ENCODE results near the gene FOXP1.
A peak's percentile ranks its signal among the peaks of the same experiment; 100 is the strongest.

FOXP1 gene

GRCh38 chr3:71585887-71586809 lies 2.6 kb upstream of the FOXP1 start:
- Histone ChIP-seq H3K27me3 (ENCODE audit: control insufficient read depth, insufficient read depth, low read length) (peaks cover 2% of the 10 kb centered on the region), H3K4me3 (ENCODE audit: low read depth, low read length) (no peak overlapping the region), H3K36me3 (ENCODE audit: control insufficient read depth, insufficient read depth, low read length) (no peaks in the 10 kb centered on the region), H3K9me3 (ENCODE audit: control insufficient read depth, insufficient read depth, low read length) (no peaks in the 10 kb centered on the region), H3K9ac (ENCODE audit: low read depth, low read length) (no peak overlapping the region), H3K4me1 (ENCODE audit: control insufficient read depth, insufficient read depth, low read length) (peaks cover 3% of the 10 kb centered on the region)

- H3K36me3 ChIP-seq (ENCODE audit: control insufficient read depth, insufficient read depth, low read length), result no peaks in the 10 kb centered on the region
- peak overlapping the region; percentile 69 for H3K4me3 ChIP-seq (ENCODE audit: low read depth, low read length)
- H3K9me3 ChIP-seq (ENCODE audit: control insufficient read depth, insufficient read depth, low read length), result no peaks in the 10 kb centered on the region
- H3K9ac ChIP-seq (ENCODE audit: low read depth, low read length), result no peak overlapping the region
- peaks cover 3% of the 10 kb centered on the region for H3K4me1 ChIP-seq (ENCODE audit: control insufficient read depth, insufficient read depth, low read length)
- H3K27me3 ChIP-seq (ENCODE audit: control insufficient read depth, insufficient read depth, low read length), result peaks cover 12% of the 10 kb centered on the region
Measured at GRCh38 chr3:71585131-71585530, 1.6 kb upstream of the FOXP1 start.

- peaks cover 17% of the 10 kb centered on the region for H3K27me3 ChIP-seq (ENCODE audit: control insufficient read depth, insufficient read depth, low read length)
- H3K4me3 ChIP-seq (ENCODE audit: low read depth, low read length), result peak overlapping the region; percentile 69
- peak overlapping the region; percentile 17 for H3K9ac ChIP-seq (ENCODE audit: low read depth, low read length)
- H3K36me3 ChIP-seq (ENCODE audit: control insufficient read depth, insufficient read depth, low read length), result no peaks in the 10 kb centered on the region
- peaks cover 7% of the 10 kb centered on the region for H3K4me1 ChIP-seq (ENCODE audit: control insufficient read depth, insufficient read depth, low read length)
- no peaks in the 10 kb centered on the region for H3K9me3 ChIP-seq (ENCODE audit: control insufficient read depth, insufficient read depth, low read length)
Measured at GRCh38 chr3:71584394-71585011, 975 bp upstream of the FOXP1 start.

- H3K4me3 ChIP-seq (ENCODE audit: low read depth, low read length), result peak overlapping the region; percentile 71
- H3K9me3 ChIP-seq (ENCODE audit: control insufficient read depth, insufficient read depth, low read length), result no peaks in the 10 kb centered on the region
- no peaks in the 10 kb centered on the region for H3K36me3 ChIP-seq (ENCODE audit: control insufficient read depth, insufficient read depth, low read length)
- peaks cover 17% of the 10 kb centered on the region for H3K27me3 ChIP-seq (ENCODE audit: control insufficient read depth, insufficient read depth, low read length)
- H3K9ac ChIP-seq (ENCODE audit: low read depth, low read length), result peak overlapping the region; percentile 57
- H3K4me1 ChIP-seq (ENCODE audit: control insufficient read depth, insufficient read depth, low read length), result peaks cover 7% of the 10 kb centered on the region
Measured at GRCh38 chr3:71582612-71583565, 639 bp downstream of the FOXP1 start.

GRCh38 chr3:71582036-71582611 lies 1.4 kb downstream of the FOXP1 start:
- Histone ChIP-seq H3K9me3 (ENCODE audit: control insufficient read depth, insufficient read depth, low read length) (no peaks in the 10 kb centered on the region), H3K4me1 (ENCODE audit: control insufficient read depth, insufficient read depth, low read length) (peaks cover 7% of the 10 kb centered on the region), H3K9ac (ENCODE audit: low read depth, low read length) (peak overlapping the region; percentile 61), H3K36me3 (ENCODE audit: control insufficient read depth, insufficient read depth, low read length) (no peaks in the 10 kb centered on the region), H3K27me3 (ENCODE audit: control insufficient read depth, insufficient read depth, low read length) (peaks cover 17% of the 10 kb centered on the region), H3K4me3 (ENCODE audit: low read depth, low read length) (peak overlapping the region; percentile 71)

GRCh38 chr3:71581457-71582035 lies 2.0 kb downstream of the FOXP1 start:
- H3K9me3 ChIP-seq (ENCODE audit: control insufficient read depth, insufficient read depth, low read length), result no peaks in the 10 kb centered on the region
- no peaks in the 10 kb centered on the region for H3K36me3 ChIP-seq (ENCODE audit: control insufficient read depth, insufficient read depth, low read length)
- peak overlapping the region; percentile 71 for H3K4me3 ChIP-seq (ENCODE audit: low read depth, low read length)
- peaks cover 7% of the 10 kb centered on the region for H3K4me1 ChIP-seq (ENCODE audit: control insufficient read depth, insufficient read depth, low read length)
- H3K27me3 ChIP-seq (ENCODE audit: control insufficient read depth, insufficient read depth, low read length), result peaks cover 17% of the 10 kb centered on the region
- peak overlapping the region; percentile 61 for H3K9ac ChIP-seq (ENCODE audit: low read depth, low read length)

GRCh38 chr3:71580636-71581456 lies 2.7 kb downstream of the FOXP1 start:
- Histone ChIP-seq H3K4me3 (ENCODE audit: low read depth, low read length) (peak overlapping the region; percentile 71), H3K9me3 (ENCODE audit: control insufficient read depth, insufficient read depth, low read length) (no peaks in the 10 kb centered on the region), H3K27me3 (ENCODE audit: control insufficient read depth, insufficient read depth, low read length) (peaks cover 17% of the 10 kb centered on the region), H3K4me1 (ENCODE audit: control insufficient read depth, insufficient read depth, low read length) (peaks cover 7% of the 10 kb centered on the region), H3K36me3 (ENCODE audit: control insufficient read depth, insufficient read depth, low read length) (no peaks in the 10 kb centered on the region), H3K9ac (ENCODE audit: low read depth, low read length) (peak overlapping the region; percentile 61)

GRCh38 chr3:71579935-71580406 lies 3.6 kb downstream of the FOXP1 start:
- Histone ChIP-seq H3K9ac (ENCODE audit: low read depth, low read length) (no peak overlapping the region), H3K4me1 (ENCODE audit: control insufficient read depth, insufficient read depth, low read length) (peaks cover 5% of the 10 kb centered on the region), H3K9me3 (ENCODE audit: control insufficient read depth, insufficient read depth, low read length) (no peaks in the 10 kb centered on the region), H3K36me3 (ENCODE audit: control insufficient read depth, insufficient read depth, low read length) (no peaks in the 10 kb centered on the region), H3K27me3 (ENCODE audit: control insufficient read depth, insufficient read depth, low read length) (peaks cover 17% of the 10 kb centered on the region), H3K4me3 (ENCODE audit: low read depth, low read length) (no peak overlapping the region)

- Histone ChIP-seq H3K4me1 (ENCODE audit: control insufficient read depth, insufficient read depth, low read length) (peaks cover 5% of the 10 kb centered on the region), H3K9me3 (ENCODE audit: control insufficient read depth, insufficient read depth, low read length) (no peaks in the 10 kb centered on the region), H3K36me3 (ENCODE audit: control insufficient read depth, insufficient read depth, low read length) (no peaks in the 10 kb centered on the region), H3K9ac (ENCODE audit: low read depth, low read length) (no peak overlapping the region), H3K27me3 (ENCODE audit: control insufficient read depth, insufficient read depth, low read length) (peaks cover 17% of the 10 kb centered on the region), H3K4me3 (ENCODE audit: low read depth, low read length) (no peak overlapping the region)
Measured at GRCh38 chr3:71579326-71579934, 4.1 kb downstream of the FOXP1 start.

All from iPS-15b (cell line).